ENCODE results near the gene KIAA0513.

KIAA0513 gene

DNA sequence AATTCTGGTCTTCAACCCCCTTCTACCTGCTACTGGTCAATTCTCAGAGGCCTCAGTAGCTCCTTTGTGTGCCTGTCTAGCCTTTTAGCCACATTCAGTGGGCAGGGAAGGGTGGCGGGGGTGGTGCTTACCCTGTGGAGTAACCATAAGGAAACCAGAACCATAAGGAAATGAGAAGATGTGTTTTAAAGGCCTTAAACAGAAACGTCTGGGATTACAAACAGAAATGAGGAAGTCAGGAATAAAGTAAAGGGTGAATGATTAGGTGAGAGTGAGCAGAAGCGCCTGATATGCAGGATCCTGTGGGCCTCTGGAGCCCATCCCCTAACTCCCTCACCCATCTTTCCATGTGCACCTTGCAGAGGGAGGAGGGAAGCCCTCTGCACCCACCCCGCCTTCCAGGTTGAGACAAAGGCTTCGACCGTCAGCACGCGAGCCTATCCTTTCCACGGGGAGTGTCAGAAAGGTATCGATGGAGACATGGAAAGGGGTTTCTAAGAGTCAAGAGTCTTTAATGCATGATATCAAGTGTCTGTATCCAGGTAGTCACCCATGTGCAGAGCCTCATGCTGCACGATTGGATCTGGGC, 20.4 kb downstream of the KIAA0513 start:
- TF ChIP-seq TAF1 (IDR thresholded peaks at IDR 0.05; ENCODE audit: borderline replicate concordance, insufficient read depth, low read length) (no peak), SIN3A (IDR thresholded peaks at IDR 0.05; ENCODE audit: borderline replicate concordance, insufficient read depth, low read length) (no peak), POLR2AphosphoS5 (IDR thresholded peaks at IDR 0.05; ENCODE audit: low read depth, low read length) (no peak), FOXP2 (optimal IDR thresholded peaks at IDR 0.05; ENCODE audit: borderline replicate concordance, extremely low read depth, extremely low read length, insufficient read depth) (no peak)
- TF ChIP-seq, protein P1, sequence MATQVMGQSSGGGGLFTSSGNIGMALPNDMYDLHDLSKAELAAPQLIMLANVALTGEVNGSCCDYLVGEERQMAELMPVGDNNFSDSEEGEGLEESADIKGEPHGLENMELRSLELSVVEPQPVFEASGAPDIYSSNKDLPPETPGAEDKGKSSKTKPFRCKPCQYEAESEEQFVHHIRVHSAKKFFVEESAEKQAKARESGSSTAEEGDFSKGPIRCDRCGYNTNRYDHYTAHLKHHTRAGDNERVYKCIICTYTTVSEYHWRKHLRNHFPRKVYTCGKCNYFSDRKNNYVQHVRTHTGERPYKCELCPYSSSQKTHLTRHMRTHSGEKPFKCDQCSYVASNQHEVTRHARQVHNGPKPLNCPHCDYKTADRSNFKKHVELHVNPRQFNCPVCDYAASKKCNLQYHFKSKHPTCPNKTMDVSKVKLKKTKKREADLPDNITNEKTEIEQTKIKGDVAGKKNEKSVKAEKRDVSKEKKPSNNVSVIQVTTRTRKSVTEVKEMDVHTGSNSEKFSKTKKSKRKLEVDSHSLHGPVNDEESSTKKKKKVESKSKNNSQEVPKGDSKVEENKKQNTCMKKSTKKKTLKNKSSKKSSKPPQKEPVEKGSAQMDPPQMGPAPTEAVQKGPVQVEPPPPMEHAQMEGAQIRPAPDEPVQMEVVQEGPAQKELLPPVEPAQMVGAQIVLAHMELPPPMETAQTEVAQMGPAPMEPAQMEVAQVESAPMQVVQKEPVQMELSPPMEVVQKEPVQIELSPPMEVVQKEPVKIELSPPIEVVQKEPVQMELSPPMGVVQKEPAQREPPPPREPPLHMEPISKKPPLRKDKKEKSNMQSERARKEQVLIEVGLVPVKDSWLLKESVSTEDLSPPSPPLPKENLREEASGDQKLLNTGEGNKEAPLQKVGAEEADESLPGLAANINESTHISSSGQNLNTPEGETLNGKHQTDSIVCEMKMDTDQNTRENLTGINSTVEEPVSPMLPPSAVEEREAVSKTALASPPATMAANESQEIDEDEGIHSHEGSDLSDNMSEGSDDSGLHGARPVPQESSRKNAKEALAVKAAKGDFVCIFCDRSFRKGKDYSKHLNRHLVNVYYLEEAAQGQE (IDR thresholded peaks at IDR 0.05; ENCODE audit: insufficient read depth in 1 of 2, low read depth in 2 of 2, low read length in 2 of 2) = no peak

DNA sequence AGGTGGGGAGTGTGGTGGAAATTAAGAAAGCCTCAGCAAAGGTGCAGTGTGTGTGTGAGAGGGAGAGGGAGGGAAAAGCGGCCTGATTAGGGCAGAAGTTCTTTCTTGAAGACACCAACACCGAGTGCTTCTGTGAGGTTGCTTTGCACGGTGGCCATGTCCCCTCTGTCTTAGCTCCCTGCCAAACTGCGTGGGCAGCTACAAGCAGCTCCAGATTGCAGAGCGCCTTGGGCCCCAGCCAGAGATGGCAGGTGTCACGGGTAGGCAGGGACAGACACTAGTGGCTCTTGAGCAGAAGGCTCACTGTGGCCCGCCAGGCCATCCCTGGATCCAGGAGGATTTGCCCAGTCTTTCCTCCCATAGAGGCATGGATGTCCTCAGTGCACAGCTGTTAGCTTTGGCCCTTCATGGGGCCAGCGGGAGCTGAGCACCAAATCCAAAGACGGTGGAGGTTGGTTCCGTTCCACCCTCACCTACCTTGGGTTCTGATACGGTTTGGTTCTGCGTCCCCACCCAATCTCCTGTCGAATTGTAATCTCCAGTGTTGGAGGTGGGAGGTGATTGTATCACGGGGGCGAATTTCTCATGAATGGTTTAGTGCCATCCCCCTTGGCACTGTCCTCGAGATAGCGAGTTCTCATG, 21.4 kb downstream of the KIAA0513 start:
- TF ChIP-seq TAF1 (IDR thresholded peaks at IDR 0.05; ENCODE audit: borderline replicate concordance, insufficient read depth, low read length) (no peak), FOXP2 (optimal IDR thresholded peaks at IDR 0.05; ENCODE audit: borderline replicate concordance, extremely low read depth, extremely low read length, insufficient read depth) (no peak), POLR2AphosphoS5 (IDR thresholded peaks at IDR 0.05; ENCODE audit: low read depth, low read length) (no peak), SIN3A (IDR thresholded peaks at IDR 0.05; ENCODE audit: borderline replicate concordance, insufficient read depth, low read length) (no peak)
- TF ChIP-seq, protein P1 (IDR thresholded peaks at IDR 0.05; ENCODE audit: insufficient read depth in 1 of 2, low read depth in 2 of 2, low read length in 2 of 2) = no peak

DNA sequence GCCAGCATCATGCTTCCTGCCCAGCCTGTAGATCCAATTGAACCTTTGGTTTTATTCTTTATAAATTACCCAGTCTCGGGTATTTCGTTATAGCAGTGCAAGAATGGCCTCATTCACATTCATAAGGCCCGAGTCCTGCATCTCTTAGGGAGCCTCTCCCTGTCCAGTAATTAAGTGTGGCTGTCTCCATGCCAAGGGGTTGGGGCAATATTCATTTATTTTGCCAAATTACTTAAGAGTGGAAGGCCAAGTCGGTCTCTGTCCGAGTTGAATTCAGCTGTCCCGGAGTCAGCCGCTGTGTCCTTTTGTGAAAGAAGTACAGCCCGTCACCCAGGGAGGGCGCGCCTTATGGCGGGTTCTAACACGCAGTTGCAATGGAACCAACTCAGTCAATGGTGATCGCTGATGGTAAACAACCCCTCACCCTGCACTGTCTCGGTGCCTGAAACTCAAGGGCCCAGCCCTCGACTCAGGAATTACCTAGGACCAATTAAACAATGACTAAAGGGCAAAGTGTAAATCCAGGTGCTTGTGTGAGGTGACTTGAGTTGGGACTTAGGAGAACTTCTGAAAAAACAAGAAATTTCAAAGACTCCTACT, 22.2 kb downstream of the KIAA0513 start:
- TF ChIP-seq FOXP2 (optimal IDR thresholded peaks at IDR 0.05; ENCODE audit: borderline replicate concordance, extremely low read depth, extremely low read length, insufficient read depth) (no peak), POLR2AphosphoS5 (IDR thresholded peaks at IDR 0.05; ENCODE audit: low read depth, low read length) (no peak), TAF1 (IDR thresholded peaks at IDR 0.05; ENCODE audit: borderline replicate concordance, insufficient read depth, low read length) (no peak), SIN3A (IDR thresholded peaks at IDR 0.05; ENCODE audit: borderline replicate concordance, insufficient read depth, low read length) (no peak)
- TF ChIP-seq, protein P1 (IDR thresholded peaks at IDR 0.05; ENCODE audit: insufficient read depth in 1 of 2, low read depth in 2 of 2, low read length in 2 of 2) = no peak

DNA sequence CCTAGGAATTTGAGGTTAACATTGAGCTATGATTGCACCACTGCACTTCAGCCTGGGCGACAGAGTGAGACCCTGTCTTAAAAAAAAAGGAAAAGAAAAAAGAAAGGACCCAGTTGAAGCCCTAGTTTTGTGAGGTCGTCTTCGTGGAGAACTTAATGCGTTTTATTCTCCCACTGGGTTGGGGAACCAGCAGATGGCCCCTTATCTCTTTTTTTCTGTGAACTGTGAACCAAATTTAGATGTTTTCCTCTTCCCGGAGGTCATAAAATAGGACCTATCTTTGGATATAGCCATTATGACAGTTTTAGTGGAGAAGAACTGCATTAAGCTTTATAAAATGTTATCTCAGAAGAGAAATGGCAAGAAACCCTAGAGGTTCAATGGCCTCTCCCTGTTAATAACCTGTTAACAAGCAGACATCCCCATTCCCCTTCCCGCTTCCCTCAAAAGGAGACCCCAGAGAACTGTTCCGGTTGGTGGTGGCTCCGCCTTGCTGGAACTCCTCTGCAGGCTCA, 23.5 kb downstream of the KIAA0513 start:
- TF ChIP-seq, protein P1 (IDR thresholded peaks at IDR 0.05; ENCODE audit: insufficient read depth in 1 of 2, low read depth in 2 of 2, low read length in 2 of 2) = no peak
- no peak for TF ChIP-seq FOXP2 (optimal IDR thresholded peaks at IDR 0.05; ENCODE audit: borderline replicate concordance, extremely low read depth, extremely low read length, insufficient read depth)
- TF ChIP-seq TAF1 (IDR thresholded peaks at IDR 0.05; ENCODE audit: borderline replicate concordance, insufficient read depth, low read length) = no peak
- TF ChIP-seq SIN3A (IDR thresholded peaks at IDR 0.05; ENCODE audit: borderline replicate concordance, insufficient read depth, low read length) = no peak
- no peak for TF ChIP-seq POLR2AphosphoS5 (IDR thresholded peaks at IDR 0.05; ENCODE audit: low read depth, low read length)
